Measurements from ENCODE around the gene BICRA.

DNA sequence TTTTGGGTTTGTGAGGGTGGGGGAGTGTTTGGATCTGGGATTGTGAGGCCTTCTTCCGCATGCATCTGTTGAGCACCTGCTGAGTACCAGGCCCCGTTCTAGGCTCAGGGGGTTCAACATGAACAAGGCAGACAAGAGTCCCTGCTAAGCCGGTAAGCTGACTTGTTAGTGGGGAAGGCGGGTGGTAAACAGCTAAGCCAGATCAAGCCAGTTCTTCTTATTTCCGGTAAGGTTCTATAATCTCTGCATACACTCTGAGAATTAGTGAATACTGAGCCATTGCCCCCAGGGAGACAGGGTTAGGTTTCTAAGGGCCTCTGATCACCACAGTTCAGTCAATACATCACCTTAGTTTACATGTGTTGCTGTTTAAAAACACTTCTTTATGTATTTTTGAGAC is 94.4 kb downstream of the BICRA start:
- no peak for TF ChIP-seq EZH2 (IDR thresholded peaks at IDR 0.05; ENCODE audit: low read depth, low read length, severe bottlenecking)
- TF ChIP-seq CHD2 (IDR thresholded peaks at IDR 0.05; ENCODE audit: low read length) = no peak
- TF ChIP-seq HDAC6 (IDR thresholded peaks at IDR 0.05; ENCODE audit: low read depth, low read length) = no peak
- TF ChIP-seq CTCF (IDR thresholded peaks at IDR 0.05; ENCODE audit: control extremely low read depth in 1 of 3, insufficient read depth in 1 of 3, low read depth in 1 of 3, low read length in 3 of 3) = no peak
- TF ChIP-seq JUN (IDR thresholded peaks at IDR 0.05; ENCODE audit: low read depth, low read length) = no peak
- no peak for TF ChIP-seq JUND (IDR thresholded peaks at IDR 0.05; ENCODE audit: low read length)
- TF ChIP-seq NRF1 (IDR thresholded peaks at IDR 0.05; ENCODE audit: low read depth, low read length) = no peak
- TF ChIP-seq POLR2A (IDR thresholded peaks at IDR 0.05; ENCODE audit: control extremely low read depth in 1 of 2, low read depth in 2 of 2, low read length in 2 of 2) = no peak
- no peak for TF ChIP-seq ZNF274 (IDR thresholded peaks at IDR 0.05; ENCODE audit: borderline replicate concordance, extremely low read depth, low read length)
- TF ChIP-seq RAD21 (IDR thresholded peaks at IDR 0.05 in 1 of 2, conservative IDR thresholded peaks at IDR 0.05 in 1 of 2; ENCODE audit: low read depth in 2 of 2, low read length in 2 of 2) = no peak
- TF ChIP-seq RXRA (IDR thresholded peaks at IDR 0.05; ENCODE audit: insufficient read depth, low read depth, low read length) = no peak
- no peak for TF ChIP-seq KDM5A (IDR thresholded peaks at IDR 0.05; ENCODE audit: low read length)

All from H1 (cell line).